IPS DF 19.7 (cell line): ENCODE results near the gene SGMS1.

Source experiments
- DNase-seq: peaks from one replicate; pipeline ENCODE4 v3.0.0-alpha.2; 2013; ENCODE audit warnings: low read depth, low spot score

Gene SGMS1

DNA sequence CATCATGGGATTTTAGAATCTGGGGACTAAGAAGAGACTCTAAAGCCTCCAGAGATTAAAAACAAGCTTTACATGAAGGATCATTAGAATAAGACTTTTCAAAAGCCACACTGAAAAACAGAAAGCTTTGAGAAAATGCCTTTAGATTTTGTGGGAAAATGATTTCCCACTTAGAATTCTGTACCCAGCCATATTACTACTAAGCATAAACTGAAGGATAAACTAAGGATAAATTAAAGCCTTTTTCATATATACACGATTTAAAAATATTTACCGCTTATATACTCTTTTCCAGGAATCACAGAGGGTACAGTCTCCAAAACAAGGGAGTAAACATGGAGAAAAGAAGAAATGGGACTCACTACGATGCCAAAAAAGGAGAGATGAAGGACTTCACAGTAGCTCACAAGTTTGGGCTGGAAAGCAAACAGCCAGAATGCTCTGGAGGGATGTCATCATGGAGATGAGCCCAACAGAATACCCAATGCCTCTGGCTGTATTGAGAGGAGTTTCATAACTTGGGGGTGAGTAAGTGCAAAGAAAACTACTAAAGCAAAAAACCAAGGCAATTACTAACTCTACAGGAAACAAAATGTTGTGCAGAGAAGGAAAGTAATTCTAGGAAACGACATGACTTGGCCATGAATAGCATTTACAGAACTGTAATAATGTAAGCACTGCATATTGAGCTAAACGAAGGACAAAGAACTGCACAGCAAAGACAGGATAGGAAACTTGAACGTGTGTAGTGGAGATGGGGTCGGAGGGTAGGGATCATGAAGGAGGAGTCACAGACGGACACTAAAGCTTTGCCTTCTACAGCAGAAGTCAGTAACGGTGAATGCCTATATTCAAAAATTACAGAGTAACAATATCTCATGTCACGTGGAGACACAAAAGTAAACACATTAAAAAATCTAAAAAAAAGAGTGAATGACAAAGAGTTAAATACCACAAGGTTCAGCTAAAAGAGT is 311.0 kb downstream of the SGMS1 start:
- DNase-seq, result no peak

DNA sequence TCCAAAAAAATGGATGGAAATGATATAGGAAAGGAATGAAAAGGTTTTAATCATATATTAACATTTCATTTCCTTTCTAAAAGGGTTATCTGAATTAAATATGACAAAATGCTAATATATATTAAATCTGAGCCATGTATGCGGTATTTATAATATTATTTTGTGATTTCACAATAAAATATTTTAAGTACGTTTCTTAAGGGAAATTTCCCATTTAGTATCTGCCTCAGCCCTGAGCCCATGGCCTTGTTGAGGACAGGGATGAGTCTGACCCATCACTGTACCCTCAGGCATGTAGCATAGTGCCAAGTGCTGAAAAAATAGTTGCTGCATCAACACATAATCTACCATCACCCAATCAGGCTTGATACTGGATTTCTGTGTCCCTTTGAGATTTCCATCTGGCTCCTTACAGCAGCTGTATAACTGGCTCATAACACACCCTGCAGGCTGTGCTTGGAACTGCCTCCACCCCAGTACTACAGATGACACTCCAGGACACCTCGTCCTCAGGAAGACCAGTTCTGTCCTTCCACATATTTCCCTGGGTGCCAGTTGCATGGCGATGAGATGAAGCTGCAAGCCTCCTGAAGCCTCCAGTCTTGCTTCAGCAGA is 313.1 kb downstream of the SGMS1 start:
- peak; percentile 30 for DNase-seq

DNA sequence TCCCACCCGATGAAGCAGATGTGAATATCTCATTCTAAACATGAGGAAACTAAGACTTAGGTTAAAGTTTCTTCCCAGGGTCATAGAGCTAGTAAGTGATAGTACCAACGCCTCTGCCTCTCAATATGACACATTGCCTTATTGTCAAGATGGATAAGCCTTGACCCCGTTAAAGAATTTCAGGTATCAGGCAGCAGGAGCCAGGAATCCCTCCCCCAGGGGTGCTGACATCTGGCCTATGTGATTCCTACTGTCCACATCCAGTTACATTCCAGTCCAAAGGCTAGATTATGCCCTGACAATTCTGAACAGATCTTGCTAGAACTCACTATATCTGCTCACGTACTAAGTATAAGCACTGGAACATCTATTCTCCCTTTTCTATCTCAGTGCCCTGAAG is 314.4 kb downstream of the SGMS1 start:
- no peak for DNase-seq

DNA sequence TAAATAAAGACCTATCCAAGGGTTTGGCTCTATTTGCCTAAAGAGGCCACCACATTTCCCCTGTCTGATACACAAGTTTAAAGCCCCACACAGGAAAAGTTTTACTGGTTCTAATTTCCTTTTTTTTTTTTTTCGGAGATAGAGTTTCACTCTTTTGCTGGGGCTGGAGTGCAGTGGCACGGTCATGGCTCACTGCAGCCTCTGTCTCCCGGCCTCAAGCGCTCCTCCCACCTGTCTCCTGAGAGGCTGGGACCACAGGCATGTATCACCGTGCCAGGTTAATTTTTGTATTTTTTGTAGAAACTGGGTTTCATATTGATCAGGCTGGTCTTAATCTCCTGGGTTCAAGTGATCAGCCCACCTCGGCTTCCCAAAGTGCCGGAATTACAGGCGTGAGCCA is 319.1 kb downstream of the SGMS1 start:
- no peak for DNase-seq

DNA sequence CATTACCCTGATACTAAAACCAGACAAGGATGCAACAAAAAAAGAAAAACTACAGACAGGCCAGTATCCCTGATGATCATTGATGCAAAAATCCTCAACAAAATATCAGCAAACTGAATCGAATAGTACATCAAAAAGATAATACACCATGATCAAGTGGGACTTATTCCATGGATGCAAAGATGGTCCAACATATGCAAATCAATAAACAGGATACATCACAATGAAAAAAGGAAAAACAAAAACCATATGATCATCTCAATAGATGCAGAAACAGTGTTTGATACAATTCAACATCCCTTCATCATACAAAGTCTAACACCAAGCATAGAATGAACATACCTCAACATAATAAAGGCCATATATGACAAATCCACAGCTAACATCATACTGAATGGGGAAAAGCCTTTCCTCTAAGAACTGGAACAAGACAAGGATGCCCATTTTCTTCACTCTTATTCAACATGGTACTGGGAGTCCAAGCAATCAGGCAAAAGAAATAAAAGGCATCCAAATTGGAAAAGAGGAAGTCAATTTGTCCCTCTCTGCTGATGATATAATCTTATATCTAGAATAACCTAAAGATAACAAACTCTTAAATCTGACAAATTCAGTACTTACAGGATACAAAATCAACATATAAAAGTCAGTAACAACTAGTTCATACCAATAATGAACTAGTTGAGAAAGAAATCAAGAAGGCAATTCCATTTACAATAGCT is 323.6 kb downstream of the SGMS1 start:
- no peak for DNase-seq

DNA sequence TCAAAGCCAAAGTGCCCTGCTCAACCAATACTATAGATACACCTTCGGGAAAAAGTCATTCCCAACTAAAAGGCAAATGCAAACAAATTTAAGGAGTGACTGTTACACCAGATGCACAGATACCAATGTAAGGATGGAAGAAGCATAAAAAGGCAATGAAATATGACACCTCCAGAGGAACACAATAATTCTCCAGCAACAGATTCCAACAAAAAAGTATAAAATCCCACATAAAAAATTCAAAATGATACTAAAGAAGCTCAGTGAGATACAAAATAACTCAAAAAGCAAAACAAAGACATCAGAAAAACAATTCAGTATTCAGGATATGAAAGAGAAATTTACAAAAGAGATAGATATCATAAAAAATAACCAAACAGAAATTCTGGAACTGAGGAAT is 328.4 kb downstream of the SGMS1 start:
- no peak for DNase-seq

DNA sequence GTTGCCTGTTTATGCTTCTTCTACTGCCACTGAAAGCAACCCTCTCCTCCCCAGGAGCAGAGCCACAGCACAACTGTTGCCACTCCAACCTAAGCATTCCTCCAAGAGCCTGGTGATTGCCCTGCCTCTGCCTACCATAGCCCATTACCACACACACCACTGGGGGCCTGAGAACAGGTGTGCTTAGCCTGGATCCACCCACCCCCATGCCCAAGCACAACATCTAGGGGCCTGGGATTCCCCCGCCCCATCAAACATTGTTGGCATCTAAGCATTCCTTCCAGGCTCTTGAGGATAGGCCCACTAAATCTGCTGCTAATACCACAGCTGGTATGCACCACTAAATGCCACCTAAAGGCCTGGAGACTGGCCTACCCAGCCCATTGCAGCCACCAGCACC is 329.2 kb downstream of the SGMS1 start:
- no peak for DNase-seq

DNA sequence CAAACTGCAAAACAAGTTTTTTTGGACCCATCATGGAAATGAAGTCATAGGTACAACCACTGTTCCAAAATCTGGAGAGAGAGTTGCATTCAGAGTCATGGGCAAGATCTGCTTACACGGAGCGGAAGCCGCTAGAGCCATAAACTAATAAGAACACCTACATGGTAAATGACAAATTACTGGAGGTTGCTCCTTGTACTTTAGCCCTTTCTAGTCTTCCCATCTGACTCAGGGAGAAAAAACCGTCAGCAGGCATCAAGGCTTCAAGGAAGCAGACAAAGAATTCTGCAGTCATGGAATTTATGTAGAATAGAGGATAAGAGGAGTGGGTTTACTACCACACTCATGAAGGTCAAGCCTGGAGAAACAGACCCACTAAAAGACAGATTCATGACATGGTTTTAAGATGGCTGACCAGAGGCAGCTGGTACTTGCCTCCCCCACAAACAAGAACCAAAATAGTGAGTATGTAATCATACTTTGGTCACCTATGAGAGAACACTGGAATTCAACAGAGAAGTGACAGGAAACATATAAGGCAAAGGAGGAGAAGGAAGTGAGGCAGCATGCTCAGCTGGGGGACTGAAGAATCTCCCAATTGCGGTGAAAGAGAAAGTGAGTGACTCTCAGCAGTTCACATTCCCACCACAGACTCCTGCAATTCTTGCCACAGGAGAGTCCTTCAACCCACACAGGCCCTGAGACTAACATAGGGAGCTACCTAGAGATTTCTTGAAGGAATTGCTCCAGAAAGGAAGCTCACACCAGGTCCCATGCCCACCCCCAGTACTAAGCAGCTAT is 330.0 kb downstream of the SGMS1 start:
- no peak for DNase-seq

DNA sequence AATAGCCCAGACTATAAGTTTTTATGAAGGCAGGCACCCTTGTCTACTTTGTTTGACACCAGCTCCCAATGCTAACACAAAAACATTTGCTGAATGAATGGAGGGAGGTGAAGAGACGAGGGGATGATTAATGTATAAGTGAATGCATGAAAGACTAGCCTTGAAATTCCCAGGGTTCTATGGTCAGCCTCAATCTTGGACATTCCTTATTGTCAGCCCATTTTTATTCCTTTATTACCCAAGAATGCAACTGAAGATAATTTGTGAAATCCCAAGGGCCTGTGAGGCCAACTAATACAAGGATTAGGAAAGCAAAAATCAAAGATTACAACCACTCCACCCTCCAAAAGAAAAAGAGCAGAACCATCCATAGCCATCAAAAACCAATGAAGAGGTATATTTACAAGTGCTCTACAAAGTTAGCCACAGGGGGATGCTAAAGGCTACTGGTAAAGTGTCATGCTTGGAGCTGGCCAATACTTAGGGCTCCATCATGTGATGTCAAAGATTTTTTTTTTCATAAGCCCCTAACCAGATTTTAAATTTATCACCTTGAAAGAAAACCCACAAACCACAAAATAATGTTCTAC is 332.4 kb downstream of the SGMS1 start:
- DNase-seq, result no peak

DNA sequence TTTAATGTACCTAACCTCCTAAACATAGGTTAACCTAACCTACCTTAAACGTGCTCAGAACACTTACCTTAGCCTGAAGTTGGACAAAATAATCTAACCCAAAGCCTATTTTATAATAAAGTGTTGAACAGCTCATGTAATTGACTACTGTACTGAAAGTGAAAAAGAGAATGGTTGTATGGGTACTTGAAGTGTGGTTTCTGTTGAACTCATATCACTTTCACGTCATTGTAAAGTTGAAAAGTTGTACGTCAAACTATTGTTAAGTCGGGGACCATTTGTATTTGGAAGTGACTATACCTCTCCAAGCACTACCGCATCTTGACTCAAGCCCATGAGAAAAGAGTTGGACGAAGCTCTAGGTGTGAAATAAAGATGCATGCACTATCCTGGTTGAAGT is 334.6 kb downstream of the SGMS1 start:
- DNase-seq, result no peak

DNA sequence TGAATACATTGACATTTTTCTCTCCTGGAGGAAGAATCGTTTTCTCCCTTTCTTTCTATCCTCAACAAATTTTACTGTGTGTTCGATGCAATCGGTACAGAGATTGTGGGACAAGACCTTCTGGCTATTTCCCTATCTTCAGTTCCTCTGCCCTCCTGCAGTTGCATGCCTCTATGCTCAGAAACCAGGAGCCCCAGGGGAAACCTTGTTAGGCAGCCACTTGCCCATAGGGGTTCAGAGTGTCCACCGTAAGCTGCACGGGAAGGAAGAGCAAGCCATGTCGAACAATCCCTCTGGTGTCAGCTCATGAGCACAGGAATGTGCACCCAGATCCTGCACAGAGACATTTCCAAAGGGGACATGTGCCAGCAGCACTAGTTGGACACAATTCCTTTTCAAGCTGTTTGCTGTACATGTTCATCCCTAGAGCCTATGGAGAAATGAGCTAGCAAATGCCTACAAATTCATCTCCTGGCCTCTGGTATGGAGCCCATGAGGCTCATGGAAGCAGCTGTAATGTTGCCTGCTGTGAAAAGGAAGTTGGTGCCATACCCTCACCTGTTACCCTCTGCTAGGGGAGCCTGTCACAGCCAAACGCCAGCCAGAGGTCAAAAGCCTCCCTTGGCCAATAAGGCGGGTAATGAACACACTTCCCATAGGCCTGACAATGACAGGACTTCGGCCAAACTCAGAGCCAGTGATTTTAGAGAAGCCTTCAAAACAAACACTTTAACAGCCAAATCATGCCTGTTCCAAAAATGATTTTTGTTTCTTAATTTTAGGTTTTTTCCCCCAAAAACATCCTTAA is 336.6 kb downstream of the SGMS1 start:
- DNase-seq, result no peak

DNA sequence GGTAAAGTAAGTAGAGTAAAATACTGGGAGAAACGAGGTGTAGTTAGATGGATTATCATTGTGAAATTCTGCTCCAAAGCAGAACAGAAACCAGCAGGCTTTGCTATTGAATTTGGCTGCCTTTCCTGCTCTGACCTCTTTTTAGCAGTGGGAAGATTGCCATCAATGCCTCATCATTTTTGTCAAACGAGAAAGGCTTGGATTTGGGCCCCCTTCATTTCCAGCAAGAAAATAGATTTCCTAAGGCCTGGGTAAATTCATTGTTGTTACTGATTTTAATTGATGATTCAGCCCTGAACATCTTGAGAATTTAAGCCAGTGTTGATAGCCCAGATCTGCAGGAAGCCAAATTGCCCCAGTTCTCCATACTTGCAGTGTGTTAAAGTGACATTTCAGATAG is 337.2 kb downstream of the SGMS1 start:
- DNase-seq, result no peak

DNA sequence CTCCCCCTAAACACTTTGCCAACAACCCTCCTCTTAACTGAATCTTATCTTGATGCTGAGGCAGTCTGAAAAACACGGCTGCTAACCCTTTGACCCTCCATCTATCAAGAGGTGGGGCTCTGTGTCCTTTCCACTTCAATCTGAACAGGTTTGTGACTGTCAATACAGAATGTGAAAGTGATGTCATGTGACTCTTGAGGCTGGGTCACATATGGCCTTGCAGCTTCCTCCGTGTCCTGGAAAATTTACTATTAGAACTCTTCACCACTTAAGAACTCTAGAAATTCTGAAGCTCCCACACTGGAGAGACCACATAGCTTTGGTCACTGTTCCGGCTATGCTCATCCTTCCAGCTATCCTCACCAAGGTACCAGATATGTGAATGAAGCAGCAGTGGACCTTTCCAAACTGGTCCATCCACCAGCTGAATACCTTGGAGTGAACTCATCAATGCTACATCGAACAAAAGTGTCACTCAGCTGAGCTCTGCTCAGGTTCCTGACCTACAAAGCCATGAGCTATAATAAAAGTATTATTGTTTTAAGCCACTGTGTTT is 341.7 kb downstream of the SGMS1 start:
- no peak for DNase-seq

DNA sequence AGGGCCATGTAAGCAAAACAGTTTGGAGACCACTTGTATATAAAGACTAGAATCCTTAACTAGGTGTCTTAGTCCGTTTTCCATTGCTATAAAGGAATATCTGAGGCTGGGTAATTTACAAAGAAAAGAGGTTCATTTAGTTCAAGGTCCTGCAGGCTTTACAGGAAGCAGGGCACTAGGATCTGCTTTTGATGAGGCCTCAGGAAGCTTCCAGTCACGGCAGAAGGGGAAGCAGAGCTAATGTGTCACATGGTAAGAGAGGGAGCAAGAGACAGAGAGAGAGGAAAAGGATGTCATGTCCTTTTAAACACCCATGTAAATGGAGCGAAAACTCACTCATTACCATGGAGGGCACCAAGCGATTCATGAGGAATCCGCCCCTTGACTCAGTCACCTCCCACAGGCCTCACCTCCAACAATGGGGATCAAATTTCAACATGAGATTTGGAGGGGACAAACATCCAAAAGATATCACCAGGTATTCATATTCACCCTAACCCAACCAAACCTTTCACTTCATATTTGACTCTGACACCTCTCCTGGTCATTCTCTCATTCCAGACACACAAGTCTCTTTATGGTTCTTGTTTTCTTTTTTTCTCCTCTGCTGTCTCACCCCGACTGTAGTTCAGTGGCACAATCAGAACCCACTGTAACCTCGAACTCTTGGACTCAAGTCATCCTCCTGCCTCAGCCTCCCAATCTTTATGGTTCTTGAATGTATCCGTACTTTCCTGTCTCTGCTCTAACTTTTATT is 342.4 kb downstream of the SGMS1 start:
- DNase-seq, result no peak

DNA sequence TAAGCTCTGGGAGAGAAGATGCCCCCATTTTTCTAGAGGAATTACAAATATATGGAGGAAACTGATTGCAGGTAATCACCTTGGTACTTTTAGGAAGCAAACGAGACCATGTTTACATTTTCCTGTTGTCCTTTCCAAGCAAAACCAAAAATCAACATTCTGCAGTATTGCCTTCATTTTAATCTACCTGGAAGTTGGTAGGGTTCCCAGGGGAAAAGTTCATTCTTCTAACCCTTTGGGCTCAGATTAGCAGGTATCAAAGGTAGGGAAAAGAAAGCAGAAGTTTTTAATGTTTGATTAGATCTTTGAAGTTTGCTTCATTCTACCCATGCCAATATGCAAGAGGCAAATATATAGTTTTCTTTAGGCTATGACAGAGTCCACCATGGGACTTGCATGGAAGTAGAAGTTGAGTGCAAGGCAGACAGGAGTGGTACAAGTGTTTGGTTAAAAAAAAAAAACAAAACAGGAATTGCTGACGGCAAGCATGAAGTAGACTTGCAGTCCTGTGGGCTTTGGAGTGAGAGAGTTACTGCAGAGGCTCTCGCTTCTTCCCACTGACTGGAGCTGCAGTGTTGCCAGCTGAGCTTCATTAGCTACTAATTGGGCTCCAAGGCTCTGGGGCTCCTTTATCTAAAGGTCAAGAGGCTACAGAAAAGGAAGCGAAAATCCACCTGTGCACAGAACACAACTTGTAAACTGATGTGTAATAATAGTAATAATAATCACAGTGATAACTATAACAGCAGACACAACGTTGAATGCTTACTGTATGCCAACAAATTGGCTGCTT is 343.5 kb downstream of the SGMS1 start:
- no peak for DNase-seq

DNA sequence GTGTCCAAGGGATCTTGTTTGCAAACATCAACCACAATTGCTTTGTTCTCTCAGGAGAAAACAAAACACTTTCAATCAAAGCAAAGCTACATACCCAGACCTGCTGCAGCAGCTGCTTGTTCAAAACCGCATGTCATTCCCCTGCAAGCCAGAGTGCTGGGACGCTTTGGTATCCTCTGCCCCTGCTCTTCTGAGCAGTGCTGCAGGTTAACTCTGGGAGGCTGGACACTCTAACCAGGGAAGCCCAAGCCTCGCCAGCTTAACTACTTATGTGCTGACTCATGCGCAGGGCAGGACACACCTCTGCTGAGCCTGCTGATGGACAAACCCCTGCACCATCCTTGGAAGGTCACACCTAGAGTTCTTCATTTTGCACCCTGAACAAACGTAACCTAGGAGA is 344.3 kb downstream of the SGMS1 start:
- no peak for DNase-seq

DNA sequence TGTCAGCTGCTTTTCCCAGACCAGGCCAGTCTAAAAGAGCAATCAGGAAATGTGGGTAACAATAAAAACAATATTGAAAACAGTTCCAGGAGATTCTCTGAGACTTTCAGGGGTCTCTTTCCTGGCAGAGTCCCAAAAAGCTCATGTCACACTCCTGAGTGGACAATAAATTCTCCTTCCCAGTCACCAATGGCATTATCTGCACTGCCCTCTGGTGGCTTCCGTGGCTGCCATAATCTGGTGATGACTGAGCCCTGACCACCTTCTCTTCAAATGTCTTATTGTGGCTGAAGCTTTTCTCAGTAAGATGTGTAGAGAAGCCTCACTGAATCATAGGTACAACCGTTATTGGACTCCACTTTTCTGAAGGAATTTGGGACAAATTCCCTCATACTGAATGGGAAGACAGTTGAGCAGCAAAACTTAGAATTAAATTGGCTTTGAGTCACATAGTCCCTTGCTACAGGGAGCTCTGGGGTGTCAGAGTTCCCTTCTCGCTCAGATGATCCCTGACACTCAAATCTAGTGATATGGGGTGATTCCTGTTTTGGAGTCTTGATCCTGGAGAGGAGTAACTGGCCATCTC is 348.0 kb downstream of the SGMS1 start:
- DNase-seq, result no peak

DNA sequence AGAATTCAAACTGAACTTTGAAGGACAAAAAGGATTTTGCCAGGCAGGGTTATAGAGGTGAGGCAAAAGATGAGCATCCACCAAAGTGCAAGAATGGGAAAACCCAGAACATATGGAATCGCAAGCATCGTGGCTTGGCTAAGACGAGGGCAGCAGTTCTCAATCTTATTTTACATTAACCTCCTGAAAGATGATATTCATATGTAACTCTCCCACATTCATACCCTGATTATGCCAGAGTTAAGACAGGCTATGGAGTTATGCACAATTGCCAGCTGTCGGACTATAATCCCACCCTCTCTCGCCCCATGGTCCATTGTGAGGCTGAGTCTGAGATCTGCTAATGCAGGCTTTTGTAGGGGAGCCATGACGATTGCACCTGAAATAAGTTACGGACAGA is 351.2 kb downstream of the SGMS1 start:
- DNase-seq, result no peak
